ENCODE results near the gene HNRNPH1.

The HNRNPH1 gene

GRCh38 chr5:179564526-179564925 lies 58.9 kb downstream of the HNRNPH1 start:
- in situ Hi-C loops (cut with HindIII; ENCODE audit: low sequenced_read_pairs): no loop called here
- TF ChIP-seq CTCF (IDR thresholded peaks at IDR 0.05; ENCODE audit: low read depth, low read length): no peak
- no peak overlapping the region for H3K4me3 ChIP-seq (ENCODE audit: low read depth, low read length)
- DNase-seq (ENCODE audit: low read depth, low spot score): no peak

Data from astrocyte of the spinal cord (primary cell).